Astrocyte of the spinal cord (primary cell): ENCODE data around the gene SIAH1.

Experiments
- DNase-seq: peaks from one replicate; pipeline ENCODE4 v3.0.0; 2011; ENCODE audit warnings: low read depth, low spot score
- H3K4me3 ChIP-seq: 2 replicates; pipeline ENCODE4 v1.5.1; 2011; ENCODE audit warnings: low read depth, mild to moderate bottlenecking, low read length, moderate library complexity
- CTCF ChIP-seq: IDR thresholded peaks from 2 replicates; pipeline ENCODE4 v1.5.1; 2012; ENCODE audit warnings: low read depth, mild to moderate bottlenecking, low read length, inconsistent platforms
- in situ Hi-C: cut with HindIII; loops from 2 replicates; pipeline ENCODE4 v1.10.0; 2017; ENCODE audit warnings: low sequenced_read_pairs

SIAH1 gene

DNA sequence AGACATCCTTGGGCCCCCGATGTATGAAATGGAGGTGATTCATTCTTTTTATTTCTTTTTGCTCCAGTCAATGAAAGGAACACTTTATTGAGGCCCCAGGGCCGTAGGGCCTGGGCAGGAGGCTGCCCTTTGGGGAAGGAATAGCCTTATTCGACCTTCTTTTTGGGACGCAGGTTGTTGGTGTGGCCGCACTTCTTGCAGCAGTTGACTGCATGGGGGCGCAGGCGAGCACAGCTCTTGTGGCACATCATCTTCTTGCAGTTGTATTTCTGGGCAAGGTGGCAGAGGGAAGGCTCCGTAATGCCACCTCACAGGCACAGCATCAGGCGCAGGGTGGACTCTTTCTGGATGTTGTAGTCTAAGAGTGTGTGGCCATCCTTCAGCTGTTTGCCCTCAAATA lies 50.9 kb downstream of the SIAH1 start:
- TF ChIP-seq CTCF: no peak
- H3K4me3 ChIP-seq: no peak overlapping the region
- in situ Hi-C loops: no loop called here
- no peak for DNase-seq

DNA sequence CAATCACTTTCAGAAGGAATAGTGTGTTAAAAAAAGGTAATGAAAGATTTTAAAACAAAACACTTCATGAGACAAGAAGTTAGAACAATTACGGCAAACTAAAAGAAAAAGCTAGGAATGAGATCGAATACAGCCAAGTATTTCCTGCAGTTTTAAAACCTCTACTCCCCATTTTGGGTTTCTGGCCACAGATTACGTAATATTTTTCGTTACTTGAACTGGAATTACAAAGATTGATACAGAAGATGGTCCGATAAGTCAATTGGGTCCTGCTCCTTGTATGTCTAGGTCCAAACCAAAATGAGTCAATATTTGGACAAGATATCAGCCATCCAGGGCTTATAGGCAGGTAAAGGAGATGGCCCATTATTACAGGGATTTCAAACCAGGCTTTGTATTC lies 52.2 kb downstream of the SIAH1 start:
- no peak overlapping the region for H3K4me3 ChIP-seq
- in situ Hi-C loops: no loop called here
- TF ChIP-seq CTCF: no peak
- DNase-seq: no peak

DNA sequence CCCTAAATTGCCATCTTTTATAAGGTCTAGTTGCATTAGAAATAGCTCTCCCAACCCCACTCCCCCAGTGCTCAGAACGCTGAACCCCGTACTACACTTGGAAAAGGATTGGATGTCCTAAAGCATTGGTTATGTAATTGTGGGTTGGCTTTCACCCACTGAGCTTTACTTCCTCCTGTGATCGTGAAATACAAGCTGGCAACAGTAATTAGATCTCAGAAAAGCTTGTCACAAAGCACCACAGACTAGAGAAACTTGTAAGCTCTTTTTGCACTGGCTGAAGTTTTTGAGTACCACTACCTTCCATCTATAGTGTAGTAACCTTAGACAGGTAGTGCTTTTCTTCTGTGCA lies 54.4 kb downstream of the SIAH1 start:
- in situ Hi-C loops: no loop called here
- no peak overlapping the region for H3K4me3 ChIP-seq
- TF ChIP-seq CTCF: no peak
- no peak for DNase-seq

GRCh38 chr16:48330189-48330840 lies 54.9 kb downstream of the SIAH1 start:
- TF ChIP-seq CTCF: no peak
- in situ Hi-C loops: no loop called here
- H3K4me3 ChIP-seq: no peak overlapping the region
- no peak for DNase-seq

- no peak for TF ChIP-seq CTCF
- DNase-seq: no peak
- in situ Hi-C loops: no loop called here
- H3K4me3 ChIP-seq: no peak overlapping the region
Measured at GRCh38 chr16:48329138-48329537, 56.1 kb downstream of the SIAH1 start.

- no peak for DNase-seq
- in situ Hi-C loops: no loop called here
- H3K4me3 ChIP-seq: no peak overlapping the region
- no peak for TF ChIP-seq CTCF
Measured at GRCh38 chr16:48326915-48327314, 58.3 kb downstream of the SIAH1 start.
